Erythroblast (primary cell): ENCODE measurements around the gene RAB3IP.

Experiments used
- GATA1 ChIP-seq: IDR thresholded peaks from 2 replicates; pipeline ENCODE4 v1.6.1; 2011; ENCODE audit warnings: low read depth, mild to moderate bottlenecking, control low read depth, low read length, moderate library complexity
- POLR2A ChIP-seq: IDR thresholded peaks from 2 replicates; pipeline ENCODE4 v1.6.1; 2011; ENCODE audit warnings: mild to moderate bottlenecking, low read length

DNA sequence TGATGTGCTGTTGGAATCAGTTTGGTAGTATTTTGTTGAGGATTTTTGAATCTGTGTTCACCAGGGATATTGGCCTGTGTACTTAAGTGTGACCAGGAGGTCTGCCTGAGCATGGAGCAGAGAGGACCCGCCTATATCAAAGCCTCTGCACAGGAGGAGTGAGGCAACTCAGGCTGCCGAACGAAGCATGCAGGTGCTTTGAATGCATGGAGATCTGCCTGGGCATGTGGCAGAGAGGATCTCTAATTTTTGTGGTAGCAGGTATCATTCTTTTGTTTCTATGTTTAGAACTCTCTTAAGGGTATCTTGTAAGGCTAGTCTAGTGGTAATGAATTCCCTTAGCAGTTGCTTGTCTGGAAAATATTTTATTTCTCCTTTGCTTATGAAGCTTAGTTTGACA is 26.9 kb downstream of the RAB3IP start:
- no peak for TF ChIP-seq POLR2A
- no peak for TF ChIP-seq GATA1
